Islet of Langerhans (tissue), 1 donor: ENCODE data around the gene PGAM2.

ENCODE experiments used
- FAIRE-seq: peaks from one replicate; lab custom pipeline; 2011; peaks lifted over from hg19 to GRCh38; lab: Jason Lieb, UNC

Gene PGAM2

DNA sequence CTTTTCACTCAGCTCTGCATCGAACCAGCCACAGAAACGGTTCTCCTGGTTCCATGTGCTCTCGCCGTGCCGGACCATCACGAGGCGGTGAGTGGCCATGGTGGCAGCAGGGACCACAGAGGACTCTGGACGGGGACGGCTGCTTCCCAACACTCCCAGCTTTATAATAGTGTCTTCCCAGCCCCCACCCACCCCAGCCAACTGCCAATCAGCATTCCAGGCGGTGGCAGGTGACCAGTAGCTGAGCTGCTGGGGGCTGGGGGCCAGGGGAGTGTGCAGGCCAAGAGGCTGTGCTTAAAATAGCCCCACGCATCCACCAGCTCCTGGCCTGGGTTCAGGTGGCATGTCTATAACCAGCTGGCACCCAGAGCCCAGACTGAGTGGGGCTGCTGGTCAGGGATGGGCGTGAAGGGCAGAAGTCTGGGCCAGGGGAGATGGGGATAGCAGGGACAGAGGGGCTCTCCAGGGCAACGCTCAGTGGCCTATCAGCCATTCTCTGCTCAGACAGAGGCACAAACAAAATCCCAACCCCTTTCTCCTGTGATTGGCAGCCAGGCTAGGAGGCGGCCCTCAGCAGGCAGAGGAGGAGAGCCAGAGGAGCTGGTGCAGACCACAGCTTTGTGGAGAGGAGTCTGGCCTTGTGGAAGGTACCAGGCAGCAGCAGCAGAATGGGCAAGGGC lies at the start of gene PGAM2:
TSS of gene PGAM2 (minus strand) at position 137 of the 680 bp plus-strand sequence. CDS start at position 99, 38 bp downstream.
- no peak for FAIRE-seq

DNA sequence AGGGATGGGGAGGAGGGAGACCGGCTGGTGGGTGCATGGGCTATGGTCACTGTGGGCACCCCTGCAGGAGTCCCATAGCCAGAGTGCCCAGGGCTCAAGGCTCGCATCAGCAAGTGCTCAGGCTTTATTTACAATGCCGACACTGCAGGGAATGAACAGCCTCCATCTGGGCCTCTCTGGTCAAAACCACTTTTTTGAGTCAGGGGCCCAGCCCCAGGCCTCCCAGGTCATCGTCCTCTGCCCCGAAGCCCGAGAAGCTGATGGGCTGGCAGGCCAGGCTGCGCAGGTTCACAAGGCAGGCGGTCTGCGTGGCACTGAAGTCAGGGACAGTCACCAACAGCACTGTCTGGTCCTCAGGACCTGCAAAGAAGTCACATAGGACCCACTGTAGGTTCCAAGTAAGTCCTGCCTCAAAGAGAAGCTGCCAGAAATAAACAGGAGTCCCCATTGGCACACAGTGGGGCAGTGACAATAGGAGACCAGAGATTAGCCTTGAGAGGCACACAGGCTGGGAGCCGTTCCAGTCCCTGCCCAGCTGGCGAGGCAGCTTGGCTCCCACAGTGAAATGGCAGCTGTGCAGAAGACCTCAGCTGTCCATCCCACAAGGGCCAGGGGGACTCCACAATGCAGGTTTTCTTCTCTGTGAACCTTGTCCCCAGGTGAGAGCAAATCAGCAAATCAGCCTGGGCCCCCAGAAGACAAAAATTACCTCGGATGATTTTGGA lies 49.4 kb upstream of the PGAM2 start:
- FAIRE-seq: no peak

- no peak for FAIRE-seq
Measured at GRCh38 chr7:44113764-44114354, 48.5 kb upstream of the PGAM2 start.

- FAIRE-seq: no peak
Measured at GRCh38 chr7:44112997-44113763, 47.8 kb upstream of the PGAM2 start.

- FAIRE-seq: no peak
Measured at GRCh38 chr7:44112231-44112996, 47.0 kb upstream of the PGAM2 start.

GRCh38 chr7:44111761-44112160 lies 46.4 kb upstream of the PGAM2 start:
- no peak for FAIRE-seq

- no peak for FAIRE-seq
Measured at GRCh38 chr7:44110719-44111635, 45.6 kb upstream of the PGAM2 start.

- FAIRE-seq: no peak
Measured at GRCh38 chr7:44109991-44110390, 44.6 kb upstream of the PGAM2 start.

DNA sequence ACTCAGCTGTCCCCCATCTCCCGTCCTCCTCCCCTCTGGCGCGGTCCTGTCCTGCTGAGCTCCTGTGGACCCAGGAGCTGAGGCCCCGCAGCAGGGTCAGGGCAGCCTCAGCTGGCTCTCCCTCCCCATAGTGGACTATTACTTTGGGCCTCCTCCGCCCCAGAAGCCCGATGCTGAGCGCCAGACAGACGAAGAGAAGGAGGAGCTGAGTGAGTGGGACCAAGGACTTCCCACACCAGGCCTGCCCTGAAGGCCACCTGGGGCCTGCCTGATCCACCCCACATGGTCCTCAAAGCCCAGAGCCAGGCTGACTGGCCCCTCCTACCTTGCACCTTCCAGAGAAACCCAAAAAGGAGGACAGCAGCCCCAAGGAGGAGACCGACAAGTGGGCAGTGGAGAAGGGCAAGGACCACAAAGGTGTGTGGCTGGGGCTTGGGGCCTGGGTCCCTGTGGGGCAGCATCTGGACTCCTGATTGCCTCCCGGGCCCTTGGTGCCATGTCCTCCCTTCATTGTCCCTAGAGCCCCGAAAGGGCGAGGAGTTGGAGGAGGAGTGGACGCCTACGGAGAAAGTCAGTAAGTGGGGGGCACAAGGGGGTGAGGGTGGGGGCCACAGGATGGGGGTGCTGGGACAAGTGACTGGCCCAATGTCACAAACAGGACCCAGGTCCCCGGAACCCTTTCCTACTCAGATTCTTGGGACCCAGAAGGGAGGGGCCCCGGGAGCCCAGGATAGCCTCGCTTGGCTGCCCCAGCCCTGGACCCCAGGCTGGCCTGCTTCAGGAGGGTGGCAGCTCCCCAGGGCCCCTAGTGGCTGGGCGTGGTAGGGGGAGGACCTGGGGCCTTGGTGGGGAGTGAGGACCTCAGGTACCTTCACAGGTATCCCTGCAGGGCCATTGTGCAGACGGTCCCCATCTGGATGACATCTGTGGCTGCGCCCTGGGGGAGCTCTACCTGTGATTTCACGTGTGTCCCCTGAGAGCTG lies 43.7 kb upstream of the PGAM2 start:
- FAIRE-seq: no peak

DNA sequence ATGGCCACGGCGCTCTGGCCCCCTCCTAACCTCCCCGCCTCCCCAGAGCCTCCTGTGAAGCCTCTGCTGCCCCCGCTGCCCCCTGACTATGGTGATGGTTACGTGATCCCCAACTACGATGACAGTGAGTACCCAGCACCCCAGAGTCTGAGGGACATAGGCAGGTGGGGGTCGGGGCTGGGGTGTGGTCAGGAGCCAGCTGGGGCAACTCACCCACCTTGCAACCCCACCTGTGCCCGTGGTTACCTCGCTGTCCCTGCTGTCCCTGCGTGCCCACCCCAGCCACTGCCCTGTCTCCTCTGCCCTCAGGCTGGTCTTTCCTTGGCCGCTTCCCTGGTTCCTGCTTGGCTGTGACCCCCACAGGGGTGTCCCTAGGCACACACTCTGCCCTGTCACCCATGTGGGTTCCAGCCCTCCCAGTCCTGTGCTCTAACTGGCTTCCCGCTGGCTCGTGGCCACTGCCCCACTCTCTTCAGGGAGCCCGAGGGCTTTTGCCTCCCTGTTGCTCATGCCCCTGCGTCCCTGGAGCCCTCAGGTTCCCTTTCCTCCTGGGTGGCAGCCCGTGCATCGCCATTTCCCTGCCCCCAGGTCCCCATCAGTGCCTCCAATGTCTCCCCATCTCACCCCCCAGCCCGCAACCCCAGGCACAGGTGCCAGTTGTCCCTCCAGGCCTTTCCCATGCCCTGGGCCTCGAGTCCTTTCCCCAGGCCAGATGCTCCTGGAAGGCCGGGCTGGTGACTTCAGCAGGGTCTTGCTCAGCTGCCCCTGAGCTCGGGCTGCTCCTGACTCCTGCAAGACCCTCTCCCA lies 42.8 kb upstream of the PGAM2 start:
- no peak for FAIRE-seq

- no peak for FAIRE-seq
Measured at GRCh38 chr7:44107116-44107960, 42.0 kb upstream of the PGAM2 start.

DNA sequence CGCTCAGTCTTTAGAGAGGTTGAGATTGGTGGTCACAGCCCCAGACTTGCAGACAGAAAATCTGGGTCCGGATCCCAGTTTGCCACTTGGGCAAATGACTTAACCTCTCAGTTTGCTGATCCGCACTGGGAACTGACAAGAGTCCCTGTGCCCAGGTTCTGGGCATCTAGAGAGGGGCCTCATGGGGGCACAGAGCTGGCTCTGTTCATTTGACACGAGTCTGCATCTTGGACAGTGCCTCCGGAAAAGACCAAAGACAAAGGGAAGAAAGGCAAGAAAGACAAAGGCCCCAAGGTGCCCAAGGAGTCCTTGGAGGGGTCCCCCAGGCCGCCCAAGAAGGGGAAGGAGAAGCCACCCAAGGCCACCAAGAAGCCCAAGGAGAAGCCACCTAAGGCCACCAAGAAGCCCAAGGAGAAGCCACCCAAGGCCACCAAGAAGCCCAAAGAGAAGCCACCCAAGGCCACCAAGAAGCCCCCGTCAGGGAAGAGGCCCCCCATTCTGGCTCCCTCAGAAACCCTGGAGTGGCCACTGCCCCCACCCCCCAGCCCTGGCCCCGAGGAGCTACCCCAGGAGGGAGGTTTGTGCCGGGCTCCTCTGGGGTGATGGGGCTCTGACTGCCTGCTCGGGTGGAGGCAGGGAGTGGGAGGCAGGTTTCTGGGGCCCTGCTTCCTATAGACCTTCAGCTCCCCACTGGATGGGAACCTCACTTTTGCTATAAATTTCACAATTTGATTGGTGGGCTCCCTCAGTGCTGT lies 41.1 kb upstream of the PGAM2 start:
- no peak for FAIRE-seq

GRCh38 chr7:44105832-44106231 lies 40.5 kb upstream of the PGAM2 start:
- no peak for FAIRE-seq

- FAIRE-seq: no peak
Measured at GRCh38 chr7:44104860-44105771, 39.7 kb upstream of the PGAM2 start.

DNA sequence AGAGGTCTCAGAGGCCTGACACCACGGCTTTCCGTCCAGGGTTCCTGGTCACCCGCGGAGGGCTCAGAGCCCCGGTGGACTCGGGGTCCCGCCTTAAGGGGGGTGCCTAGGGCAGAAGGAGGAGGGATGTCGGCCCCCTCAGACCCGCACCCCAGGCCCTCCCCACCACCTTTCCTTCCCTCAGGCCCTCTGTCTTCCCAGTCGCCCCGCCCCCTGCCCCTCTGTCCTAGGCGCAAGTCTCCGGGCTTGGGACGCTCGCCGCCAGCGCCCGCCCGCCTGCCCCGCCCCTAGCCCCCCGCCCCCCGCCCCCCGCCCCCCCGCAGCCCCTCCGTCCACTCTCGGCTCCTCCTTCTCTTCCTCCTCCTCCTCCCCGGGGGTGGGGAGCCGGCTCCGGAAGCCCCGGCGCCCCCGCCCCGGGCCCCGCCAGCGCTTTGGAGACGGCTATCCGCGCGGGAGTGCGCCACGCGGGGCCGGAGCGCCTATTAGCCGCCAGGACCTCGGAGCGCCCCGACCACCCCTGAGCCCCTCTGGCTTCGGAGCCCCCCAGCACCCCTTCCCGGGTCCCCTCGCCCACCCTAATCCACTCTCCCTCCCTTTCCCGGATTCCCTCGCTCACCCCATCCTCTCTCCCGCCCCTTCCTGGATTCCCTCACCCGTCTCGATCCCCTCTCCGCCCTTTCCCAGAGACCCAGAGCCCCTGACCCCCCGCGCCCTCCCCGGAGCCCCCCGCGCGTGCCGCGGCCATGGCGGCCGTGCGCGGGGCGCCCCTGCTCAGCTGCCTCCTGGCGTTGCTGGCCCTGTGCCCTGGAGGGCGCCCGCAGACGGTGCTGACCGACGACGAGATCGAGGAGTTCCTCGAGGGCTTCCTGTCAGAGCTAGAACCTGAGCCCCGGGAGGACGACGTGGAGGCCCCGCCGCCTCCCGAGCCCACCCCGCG lies 38.8 kb upstream of the PGAM2 start, which contains the start of gene AEBP1:
TSS of gene AEBP1 (plus strand) at position 423 of the 937 bp plus-strand sequence. CDS start at position 744, 321 bp downstream.
- no peak for FAIRE-seq
